Lower lobe of right lung (tissue), 2 donors: ENCODE results near the gene CPNE5. TPM values are rescaled to one million over a fixed set of nuclear protein-coding genes. Genes with fewer than 3 reads are reported as not detected.
"Not testable (repeated sequence)": the region's sequence is repeated elsewhere in the genome, so short reads cannot be mapped to it uniquely, and the experiment has no call there.

Source experiments
- ATAC-seq, 2 donors: fragments of 200-7000 bp; cut with Tn5 transposase; one replicate each; pipeline ENCODE4 v1.9.1; 2020 to 2022; ENCODE audit warnings: mild to moderate bottlenecking in 2 of 2, moderate library complexity in 2 of 2
- DNase-seq: peaks from one replicate; pipeline ENCODE4 v3.0.0-alpha.2; 2020
- H3K27ac ChIP-seq: fragments of 200-600 bp; one replicate; pipeline ENCODE4 v1.8.0; 2022
- H3K27me3 ChIP-seq: fragments of 200-600 bp; one replicate; pipeline ENCODE4 v1.8.0; 2022; ENCODE audit warnings: low read depth
- H3K36me3 ChIP-seq: fragments of 200-600 bp; one replicate; pipeline ENCODE4 v1.8.0; 2022; ENCODE audit warnings: mild to moderate bottlenecking
- H3K4me1 ChIP-seq: fragments of 200-600 bp; one replicate; pipeline ENCODE4 v1.8.0; 2022
- H3K4me3 ChIP-seq: fragments of 200-600 bp; one replicate; pipeline ENCODE4 v1.8.0; 2022; ENCODE audit warnings: mild to moderate bottlenecking
- H3K9me3 ChIP-seq: fragments of 200-600 bp; one replicate; pipeline ENCODE4 v1.8.0; 2022
- CTCF ChIP-seq: fragments of 200-600 bp; IDR thresholded peaks from one replicate; pipeline ENCODE4 v1.8.0; 2022; ENCODE audit warnings: antibody characterized with exemption, mild to moderate bottlenecking
- intact Hi-C: fragments of 100-400 bp; cut with DNase I; formaldehyde crosslinking; loops from one replicate; pipeline ENCODE4 v1.11.0; 2022
- total RNA-seq: library from RNA; stranded (reverse); fragmentation: NEBNext Ultra II Directional; extraction: Animal tissue kit (Norgen Biotek cat#: 25700); gene quantifications from one replicate; pipeline ENCODE4 v1.2.1, GENCODE V29; 2021
- donor health status: DM: no; HTN: yes; CAD: no; lungs with severe emphysema.

The CPNE5 gene
- total RNA-seq, 1 donor from 2014 or later = 2.4 TPM

- no peaks in the 10 kb centered on the region for H3K4me1 ChIP-seq
- no peak for TF ChIP-seq CTCF
- H3K4me3 ChIP-seq = no peak overlapping the region
- no peaks in the 10 kb centered on the region for H3K36me3 ChIP-seq
- H3K27ac ChIP-seq = no peak overlapping the region
- DNase-seq = no peak
- no peak for ATAC-seq
- intact Hi-C loops = no loop called here
- no peaks in the 10 kb centered on the region for H3K9me3 ChIP-seq
- no peaks in the 10 kb centered on the region for H3K27me3 ChIP-seq
These were observed 23.1 kb downstream of the CPNE5 start for GRCh38 chr6:36815962-36816735.

- Histone ChIP-seq H3K9me3 (no peaks in the 10 kb centered on the region), H3K4me3 (no peak overlapping the region), H3K36me3 (no peaks in the 10 kb centered on the region), H3K4me1 (no peaks in the 10 kb centered on the region), H3K27me3 (no peaks in the 10 kb centered on the region), H3K27ac (no peak overlapping the region)
- ATAC-seq (no peak), DNase-seq (no peak)
- intact Hi-C loops = no loop called here
- no peak for TF ChIP-seq CTCF
These were observed 25.0 kb downstream of the CPNE5 start for GRCh38 chr6:36814249-36814648.

- Histone ChIP-seq H3K4me1 (no peaks in the 10 kb centered on the region), H3K27me3 (no peaks in the 10 kb centered on the region), H3K36me3 (no peaks in the 10 kb centered on the region), H3K9me3 (no peaks in the 10 kb centered on the region), H3K4me3 (no peak overlapping the region), H3K27ac (no peak overlapping the region)
- no peak for DNase-seq
- intact Hi-C loops = no loop called here
- ATAC-seq = no peak
- no peak for TF ChIP-seq CTCF
These were observed 25.7 kb downstream of the CPNE5 start for GRCh38 chr6:36813526-36813925.

GRCh38 chr6:36813047-36813446, 26.2 kb downstream of the CPNE5 start:
- H3K27me3 ChIP-seq, DNase-seq, H3K4me1 ChIP-seq, intact Hi-C loops, H3K36me3 ChIP-seq, H3K27ac ChIP-seq, H3K4me3 ChIP-seq, H3K9me3 ChIP-seq, ATAC-seq: not testable (repeated sequence)

- H3K36me3 ChIP-seq = no peaks in the 10 kb centered on the region
- H3K4me1 ChIP-seq = no peaks in the 10 kb centered on the region
- ATAC-seq (no peak), DNase-seq (no peak)
- intact Hi-C loops = no loop called here
- H3K9me3 ChIP-seq = no peaks in the 10 kb centered on the region
- H3K27me3 ChIP-seq = no peaks in the 10 kb centered on the region
- TF ChIP-seq CTCF = no peak
- no peak overlapping the region for H3K4me3 ChIP-seq
- no peak overlapping the region for H3K27ac ChIP-seq
These were observed 29.1 kb downstream of the CPNE5 start for GRCh38 chr6:36809941-36810803.

GRCh38 chr6:36809156-36809555, 30.1 kb downstream of the CPNE5 start:
- DNase-seq (no peak), ATAC-seq (no peak)
- no peak overlapping the region for H3K4me3 ChIP-seq
- no peak for TF ChIP-seq CTCF
- H3K4me1 ChIP-seq = no peaks in the 10 kb centered on the region
- no peak overlapping the region for H3K27ac ChIP-seq
- intact Hi-C loops = no loop called here
- no peaks in the 10 kb centered on the region for H3K27me3 ChIP-seq
- H3K9me3 ChIP-seq = no peaks in the 10 kb centered on the region
- no peaks in the 10 kb centered on the region for H3K36me3 ChIP-seq
